OCI-LY1 (cell line): ENCODE results near the gene XKR7.

Source experiments
- H2AFZ ChIP-seq: fragments of 200-600 bp; sonication (generic), shearing (Covaris generic); 2 replicates; pipeline ENCODE4 v1.6.0; 2014; ENCODE audit warnings: antibody characterized with exemption, mild to moderate bottlenecking, low read length
- H3F3A ChIP-seq: fragments of 200-600 bp; sonication (generic), shearing (Covaris generic); 2 replicates; pipeline ENCODE4 v1.6.0; 2014; ENCODE audit warnings: mild to moderate bottlenecking, antibody characterized with exemption, low read length, moderate library complexity; ENCODE audit not compliant: insufficient read depth
- H3K27ac ChIP-seq: fragments of 200-600 bp; sonication (generic); 2 replicates; pipeline ENCODE4 v1.5.1; 2014; ENCODE audit warnings: low read length, mixed run types, mild to moderate bottlenecking, low read depth; ENCODE audit not compliant: poor library complexity, severe bottlenecking
- H3K27me3 ChIP-seq: fragments of 200-600 bp; sonication (generic); 2 replicates; pipeline ENCODE4 v1.6.0; 2014; ENCODE audit warnings: antibody characterized with exemption, mild to moderate bottlenecking, low read length, moderate library complexity; ENCODE audit not compliant: insufficient read depth
- H3K36me3 ChIP-seq: fragments of 200-600 bp; sonication (generic); 2 replicates; pipeline ENCODE4 v1.6.1; 2014; ENCODE audit warnings: mild to moderate bottlenecking, antibody characterized with exemption, low read length, moderate library complexity, mixed read lengths; ENCODE audit not compliant: insufficient read depth
- H3K4me1 ChIP-seq: fragments of 200-600 bp; sonication (generic); 2 replicates; pipeline ENCODE4 v1.5.1; 2014; ENCODE audit warnings: mild to moderate bottlenecking, low read length, moderate library complexity; ENCODE audit not compliant: insufficient read depth, severe bottlenecking
- H3K4me2 ChIP-seq: fragments of 200-600 bp; sonication (generic), shearing (Covaris generic); 2 replicates; pipeline ENCODE4 v1.6.1; 2014; ENCODE audit warnings: low read length
- H3K4me3 ChIP-seq: fragments of 200-600 bp; sonication (generic); 2 replicates; pipeline ENCODE4 v1.5.1; 2014; ENCODE audit warnings: low read length, low read depth, mild to moderate bottlenecking, mixed read lengths; ENCODE audit not compliant: poor library complexity, severe bottlenecking
- H3K79me2 ChIP-seq: fragments of 200-600 bp; shearing (Covaris generic); 2 replicates; pipeline ENCODE4 v1.6.1; 2016; ENCODE audit warnings: mixed run types, low read length, mixed read lengths; ENCODE audit not compliant: insufficient read depth
- H3K9ac ChIP-seq: fragments of 200-600 bp; sonication (generic), shearing (Covaris generic); 2 replicates; pipeline ENCODE4 v1.6.1; 2014; ENCODE audit warnings: mild to moderate bottlenecking, low read length, mixed read lengths
- H3K9me2 ChIP-seq: fragments of 200-600 bp; sonication (generic), shearing (Covaris generic); 2 replicates; pipeline ENCODE4 v1.6.1; 2014; ENCODE audit warnings: low read depth, mild to moderate bottlenecking, low read length, mixed read lengths
- H3K9me3 ChIP-seq: fragments of 200-600 bp; shearing (Covaris generic); 2 replicates; pipeline ENCODE4 v1.6.1; 2014; ENCODE audit warnings: low read length, mixed read lengths
- H4K20me1 ChIP-seq: fragments of 200-600 bp; sonication (generic), shearing (Covaris generic); 2 replicates; pipeline ENCODE4 v1.6.0; 2016; ENCODE audit warnings: mild to moderate bottlenecking, low read length; ENCODE audit not compliant: insufficient read depth
- EZH2 ChIP-seq: fragments of 200-600 bp; sonication (generic), shearing (Covaris generic); IDR thresholded peaks from 2 replicates; pipeline ENCODE4 v1.8.0; 2017; ENCODE audit warnings: borderline replicate concordance, mixed run types, mild to moderate bottlenecking, antibody characterized with exemption, low read length, moderate library complexity, mixed read lengths
- TF ChIP-seq, protein P1 (sequence below): fragments of 200-600 bp; sonication (generic), shearing (Covaris generic); IDR thresholded peaks from 2 replicates; pipeline ENCODE4 v1.5.1; 2017; ENCODE audit warnings: mild to moderate bottlenecking, antibody characterized with exemption, low read length, moderate library complexity, mixed read lengths

XKR7 gene

DNA sequence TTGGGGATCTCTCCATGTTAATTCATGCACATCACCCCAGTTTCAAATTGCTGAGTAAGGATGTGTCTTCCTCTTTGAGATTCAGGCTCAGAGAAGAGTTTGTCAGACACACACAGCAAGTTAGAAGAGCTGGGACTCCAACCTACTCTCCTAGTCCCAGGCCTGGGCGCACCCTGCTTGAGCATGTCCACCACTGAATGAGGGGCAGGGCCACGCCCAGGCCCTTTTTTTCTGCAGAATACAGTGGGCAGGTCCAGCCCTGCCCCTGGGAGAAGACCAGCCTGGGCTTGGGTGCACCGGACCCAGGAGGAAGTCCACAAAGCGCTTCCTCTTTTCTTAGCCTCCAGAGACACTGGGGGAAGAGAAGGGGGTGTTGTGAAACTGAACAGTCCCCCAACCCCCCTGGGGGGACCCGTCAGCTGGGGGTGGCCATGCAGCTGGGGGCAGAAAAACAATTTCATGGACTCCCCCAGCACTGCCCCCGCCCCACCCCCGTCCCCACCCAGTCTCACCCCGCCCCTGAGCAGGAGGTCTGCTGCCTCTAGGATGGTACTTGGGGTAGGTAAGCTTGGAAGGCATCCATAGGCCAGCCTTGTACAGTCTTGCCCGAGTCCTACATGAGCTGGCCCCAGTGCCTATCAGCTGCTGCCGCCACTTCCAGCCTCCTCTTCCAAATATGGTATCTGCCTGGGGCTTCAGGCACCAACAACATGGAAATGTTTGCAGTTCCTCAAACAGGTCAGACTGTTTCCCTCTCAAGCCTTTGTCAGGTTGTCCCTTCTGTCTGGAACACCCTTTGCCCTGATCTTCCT lies 72.4 kb downstream of the XKR7 start:
- Histone ChIP-seq H3K36me3 (no peaks in the 10 kb centered on the region), H3K4me3 (no peak overlapping the region), H3K27me3 (no peaks in the 10 kb centered on the region; the same call in 1 of the 2 replicates)

DNA sequence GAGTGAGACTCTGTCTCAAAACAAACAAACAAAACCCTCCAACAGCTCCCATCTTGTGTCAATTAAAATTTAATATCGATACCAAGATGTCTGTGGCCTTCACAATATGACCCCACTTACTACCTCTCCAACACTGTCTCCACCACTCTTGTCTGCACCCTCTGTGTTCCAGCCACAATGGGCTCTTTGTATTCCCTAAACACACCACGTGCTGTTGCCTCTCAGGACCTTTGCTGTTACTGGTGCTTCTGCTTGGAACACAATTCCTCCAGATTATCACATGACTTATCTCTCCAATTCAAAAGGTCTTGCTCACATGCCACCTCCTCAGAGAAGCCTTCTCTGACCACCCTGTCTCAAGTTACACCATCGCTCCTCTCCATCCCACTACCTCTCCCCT lies 78.0 kb downstream of the XKR7 start:
- Histone ChIP-seq H3K27ac (no peak overlapping the region), H3K4me2 (no peak overlapping the region), H3K79me2 (no peaks in the 10 kb centered on the region), H2AFZ (no peak overlapping the region), H3F3A (no peaks in the 10 kb centered on the region), H3K9me2 (no peaks in the 10 kb centered on the region), H3K4me3 (no peak overlapping the region), H3K9ac (no peak overlapping the region), H3K9me3 (no peaks in the 10 kb centered on the region), H4K20me1 (no peaks in the 10 kb centered on the region), H3K27me3 (peaks cover 7% of the 10 kb centered on the region; the same call in 1 of the 2 replicates), H3K4me1 (peaks cover under 1% of the 10 kb centered on the region), H3K36me3 (no peaks in the 10 kb centered on the region)
- TF ChIP-seq, protein P1, sequence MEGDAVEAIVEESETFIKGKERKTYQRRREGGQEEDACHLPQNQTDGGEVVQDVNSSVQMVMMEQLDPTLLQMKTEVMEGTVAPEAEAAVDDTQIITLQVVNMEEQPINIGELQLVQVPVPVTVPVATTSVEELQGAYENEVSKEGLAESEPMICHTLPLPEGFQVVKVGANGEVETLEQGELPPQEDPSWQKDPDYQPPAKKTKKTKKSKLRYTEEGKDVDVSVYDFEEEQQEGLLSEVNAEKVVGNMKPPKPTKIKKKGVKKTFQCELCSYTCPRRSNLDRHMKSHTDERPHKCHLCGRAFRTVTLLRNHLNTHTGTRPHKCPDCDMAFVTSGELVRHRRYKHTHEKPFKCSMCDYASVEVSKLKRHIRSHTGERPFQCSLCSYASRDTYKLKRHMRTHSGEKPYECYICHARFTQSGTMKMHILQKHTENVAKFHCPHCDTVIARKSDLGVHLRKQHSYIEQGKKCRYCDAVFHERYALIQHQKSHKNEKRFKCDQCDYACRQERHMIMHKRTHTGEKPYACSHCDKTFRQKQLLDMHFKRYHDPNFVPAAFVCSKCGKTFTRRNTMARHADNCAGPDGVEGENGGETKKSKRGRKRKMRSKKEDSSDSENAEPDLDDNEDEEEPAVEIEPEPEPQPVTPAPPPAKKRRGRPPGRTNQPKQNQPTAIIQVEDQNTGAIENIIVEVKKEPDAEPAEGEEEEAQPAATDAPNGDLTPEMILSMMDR: no peak

More for the DNA sequence above, 72.4 kb downstream of the XKR7 start:
- H3K9me2 ChIP-seq: no peaks in the 10 kb centered on the region
- H3K4me2 ChIP-seq: 0 out of 2 replicates have a peak overlapping the region, but pooled peaks have one; percentile 13
- H3K79me2 ChIP-seq: no peaks in the 10 kb centered on the region
- peak overlapping the region; percentile 19 for H3K27ac ChIP-seq
- H4K20me1 ChIP-seq: no peaks in the 10 kb centered on the region
- TF ChIP-seq, protein P1: no peak
- no peak for TF ChIP-seq EZH2
- H3K9me3 ChIP-seq: no peaks in the 10 kb centered on the region
- peaks cover 13% of the 10 kb centered on the region for H3K4me1 ChIP-seq
- H2AFZ ChIP-seq: no peak overlapping the region
- H3F3A ChIP-seq: no peaks in the 10 kb centered on the region
- no peak overlapping the region for H3K9ac ChIP-seq

DNA sequence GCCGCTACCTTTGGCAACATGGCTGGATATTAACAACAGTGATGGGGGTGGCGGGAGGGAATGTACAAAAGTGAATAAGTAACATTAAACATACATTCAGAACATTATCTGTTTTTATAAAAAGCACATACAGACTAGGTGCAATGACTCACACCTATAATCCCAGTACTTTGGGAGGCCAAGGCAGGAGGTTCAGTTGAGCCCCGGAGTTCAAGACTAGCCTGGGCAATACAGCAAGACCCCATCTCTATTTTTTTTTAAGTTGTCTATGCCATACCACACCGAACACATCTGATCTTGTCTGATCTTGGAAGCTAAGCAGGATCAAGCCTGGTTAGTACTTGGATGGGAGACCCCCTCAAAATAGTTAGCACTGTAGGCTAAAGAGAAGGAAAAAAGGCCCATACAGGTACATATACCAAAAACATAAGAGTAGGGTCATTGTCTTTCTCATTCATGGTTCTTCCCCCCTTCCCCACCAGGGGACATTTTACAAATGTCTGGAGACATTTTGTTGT lies 82.4 kb downstream of the XKR7 start:
- H4K20me1 ChIP-seq: no peaks in the 10 kb centered on the region
- no peaks in the 10 kb centered on the region for H3K79me2 ChIP-seq
- H3F3A ChIP-seq: no peaks in the 10 kb centered on the region
- H3K27me3 ChIP-seq: peaks cover 12% of the 10 kb centered on the region; the same call in 1 of the 2 replicates
- H3K4me2 ChIP-seq: no peak overlapping the region
- no peak for TF ChIP-seq EZH2
- TF ChIP-seq, protein P1: no peak
- no peak overlapping the region for H3K27ac ChIP-seq
- no peaks in the 10 kb centered on the region for H3K36me3 ChIP-seq
- H2AFZ ChIP-seq: no peak overlapping the region
- H3K9me2 ChIP-seq: no peaks in the 10 kb centered on the region
- H3K4me3 ChIP-seq: no peak overlapping the region
- H3K9me3 ChIP-seq: no peaks in the 10 kb centered on the region
- peaks cover 4% of the 10 kb centered on the region for H3K4me1 ChIP-seq
- H3K9ac ChIP-seq: no peak overlapping the region
